Breast epithelium (tissue), 3 donors: ENCODE data around the gene CDH2.

ENCODE experiments used
- CTCF ChIP-seq, 3 donors: fragments of 450-650 bp; IDR thresholded peaks; one replicate each; pipeline ENCODE4 v1.5.1; 2016 to 2017; ENCODE audit warnings: antibody characterized with exemption in 3 of 3, mild to moderate bottlenecking in 3 of 3, moderate library complexity in 3 of 3
- POLR2A ChIP-seq: fragments of 450-650 bp; IDR thresholded peaks from one replicate; pipeline ENCODE4 v1.6.1; 2016; ENCODE audit warnings: antibody characterized with exemption, mild to moderate bottlenecking, moderate library complexity
- POLR2AphosphoS5 ChIP-seq, 3 donors: sonication (generic); formaldehyde crosslinking; IDR thresholded peaks; one replicate each; pipeline ENCODE4 v1.6.1; 2017; ENCODE audit warnings: antibody characterized with exemption in 3 of 3

GRCh38 chr18:27976806-27977408 is 200.0 kb downstream of the CDH2 start:
- TF ChIP-seq POLR2A: no peak
- no peak for TF ChIP-seq POLR2AphosphoS5 (IDR thresholded peaks at IDR 0.05)
- no peak for TF ChIP-seq CTCF (IDR thresholded peaks at IDR 0.05)
